Measurements from ENCODE around the gene IL1RAPL2.

IL1RAPL2 gene

GRCh38 chrX:105610411-105610810 is 1044.4 kb downstream of the IL1RAPL2 start:
- H3K9ac ChIP-seq (ENCODE audit: low read depth, low read length), result no peak overlapping the region
- no peaks in the 10 kb centered on the region for H3K9me3 ChIP-seq (ENCODE audit: insufficient read depth, low read depth, low read length)
- H3K27me3 ChIP-seq (ENCODE audit: insufficient read depth, low read length), result no peaks in the 10 kb centered on the region
- no peak overlapping the region for H3K27ac ChIP-seq (ENCODE audit: low read depth, low read length)
- WGBS, result no CpG with 5 or more reads among the region's 2 CpGs
- H3K4me3 ChIP-seq (ENCODE audit: low read length), result no peak overlapping the region
- H3K4me1 ChIP-seq (ENCODE audit: insufficient read depth, low read length), result no peaks in the 10 kb centered on the region
- no peaks in the 10 kb centered on the region for H3K36me3 ChIP-seq (ENCODE audit: insufficient read depth, low read length)

GRCh38 chrX:105618393-105619101 is 1052.5 kb downstream of the IL1RAPL2 start:
- Histone ChIP-seq H3K9ac (ENCODE audit: low read depth, low read length) (no peak overlapping the region), H3K36me3 (ENCODE audit: insufficient read depth, low read length) (no peaks in the 10 kb centered on the region), H3K9me3 (ENCODE audit: insufficient read depth, low read depth, low read length) (no peaks in the 10 kb centered on the region), H3K4me1 (ENCODE audit: insufficient read depth, low read length) (no peaks in the 10 kb centered on the region), H3K4me3 (ENCODE audit: low read length) (no peak overlapping the region), H3K27ac (ENCODE audit: low read depth, low read length) (no peak overlapping the region), H3K27me3 (ENCODE audit: insufficient read depth, low read length) (no peaks in the 10 kb centered on the region)
- no CpG with 5 or more reads among the region's 3 CpGs for WGBS

GRCh38 chrX:105634180-105634579 is 1068.2 kb downstream of the IL1RAPL2 start:
- no peak overlapping the region for H3K4me3 ChIP-seq (ENCODE audit: low read length)
- H3K9me3 ChIP-seq (ENCODE audit: insufficient read depth, low read depth, low read length), result no peaks in the 10 kb centered on the region
- H3K9ac ChIP-seq (ENCODE audit: low read depth, low read length), result 0 out of 2 replicates have a peak overlapping the region, but pooled peaks have one; percentile 26
- no peaks in the 10 kb centered on the region for H3K27me3 ChIP-seq (ENCODE audit: insufficient read depth, low read length)
- no peaks in the 10 kb centered on the region for H3K36me3 ChIP-seq (ENCODE audit: insufficient read depth, low read length)
- H3K4me1 ChIP-seq (ENCODE audit: insufficient read depth, low read length), result peaks cover 35% of the 10 kb centered on the region
- H3K27ac ChIP-seq (ENCODE audit: low read depth, low read length), result peak overlapping the region; percentile 74

GRCh38 chrX:105635794-105636193 is 1069.8 kb downstream of the IL1RAPL2 start:
- Histone ChIP-seq H3K36me3 (ENCODE audit: insufficient read depth, low read length) (no peaks in the 10 kb centered on the region), H3K4me3 (ENCODE audit: low read length) (no peak overlapping the region), H3K4me1 (ENCODE audit: insufficient read depth, low read length) (peaks cover 35% of the 10 kb centered on the region), H3K9me3 (ENCODE audit: insufficient read depth, low read depth, low read length) (no peaks in the 10 kb centered on the region), H3K27me3 (ENCODE audit: insufficient read depth, low read length) (no peaks in the 10 kb centered on the region), H3K9ac (ENCODE audit: low read depth, low read length) (no peak overlapping the region), H3K27ac (ENCODE audit: low read depth, low read length) (no peak overlapping the region)

GRCh38 chrX:105636667-105637066 is 1070.7 kb downstream of the IL1RAPL2 start:
- no peaks in the 10 kb centered on the region for H3K27me3 ChIP-seq (ENCODE audit: insufficient read depth, low read length)
- H3K36me3 ChIP-seq (ENCODE audit: insufficient read depth, low read length), result no peaks in the 10 kb centered on the region
- H3K9ac ChIP-seq (ENCODE audit: low read depth, low read length), result no peak overlapping the region
- H3K4me1 ChIP-seq (ENCODE audit: insufficient read depth, low read length), result peaks cover 35% of the 10 kb centered on the region
- H3K9me3 ChIP-seq (ENCODE audit: insufficient read depth, low read depth, low read length), result no peaks in the 10 kb centered on the region
- no peak overlapping the region; the same call in 1 of the 2 replicates for H3K27ac ChIP-seq (ENCODE audit: low read depth, low read length)
- H3K4me3 ChIP-seq (ENCODE audit: low read length), result no peak overlapping the region
- WGBS, result 88% methylated on average over 1 of the region's 1 CpG

GRCh38 chrX:105645667-105646357 is 1079.8 kb downstream of the IL1RAPL2 start:
- 98% methylated on average over 5 of the region's 5 CpGs for WGBS

GRCh38 chrX:105646592-105647372 is 1080.8 kb downstream of the IL1RAPL2 start:
- no peak overlapping the region for H3K9ac ChIP-seq (ENCODE audit: low read depth, low read length)
- WGBS, result 97% methylated on average over 16 of the region's 17 CpGs
- H3K27ac ChIP-seq (ENCODE audit: low read depth, low read length), result no peak overlapping the region
- no peaks in the 10 kb centered on the region for H3K4me1 ChIP-seq (ENCODE audit: insufficient read depth, low read length)
- no peaks in the 10 kb centered on the region for H3K27me3 ChIP-seq (ENCODE audit: insufficient read depth, low read length)
- no peaks in the 10 kb centered on the region for H3K36me3 ChIP-seq (ENCODE audit: insufficient read depth, low read length)
- H3K4me3 ChIP-seq (ENCODE audit: low read length), result no peak overlapping the region
- H3K9me3 ChIP-seq (ENCODE audit: insufficient read depth, low read depth, low read length), result no peaks in the 10 kb centered on the region

More at GRCh38 chrX:105645667-105646357, 1079.8 kb downstream of the IL1RAPL2 start:
- Histone ChIP-seq H3K9ac (ENCODE audit: low read depth, low read length) (no peak overlapping the region), H3K27ac (ENCODE audit: low read depth, low read length) (no peak overlapping the region), H3K36me3 (ENCODE audit: insufficient read depth, low read length) (no peaks in the 10 kb centered on the region), H3K9me3 (ENCODE audit: insufficient read depth, low read depth, low read length) (no peaks in the 10 kb centered on the region), H3K4me1 (ENCODE audit: insufficient read depth, low read length) (no peaks in the 10 kb centered on the region), H3K27me3 (ENCODE audit: insufficient read depth, low read length) (no peaks in the 10 kb centered on the region), H3K4me3 (ENCODE audit: low read length) (no peak overlapping the region)

GRCh38 chrX:105647749-105648148 is 1081.8 kb downstream of the IL1RAPL2 start:
- no peaks in the 10 kb centered on the region for H3K36me3 ChIP-seq (ENCODE audit: insufficient read depth, low read length)
- H3K27ac ChIP-seq (ENCODE audit: low read depth, low read length), result no peak overlapping the region
- H3K4me1 ChIP-seq (ENCODE audit: insufficient read depth, low read length), result no peaks in the 10 kb centered on the region
- H3K4me3 ChIP-seq (ENCODE audit: low read length), result no peak overlapping the region
- no peaks in the 10 kb centered on the region for H3K9me3 ChIP-seq (ENCODE audit: insufficient read depth, low read depth, low read length)
- no peaks in the 10 kb centered on the region for H3K27me3 ChIP-seq (ENCODE audit: insufficient read depth, low read length)
- 96% methylated on average over 1 of the region's 2 CpGs for WGBS
- no peak overlapping the region for H3K9ac ChIP-seq (ENCODE audit: low read depth, low read length)

- Histone ChIP-seq H3K36me3 (ENCODE audit: insufficient read depth, low read length) (no peaks in the 10 kb centered on the region), H3K9me3 (ENCODE audit: insufficient read depth, low read depth, low read length) (no peaks in the 10 kb centered on the region), H3K4me1 (ENCODE audit: insufficient read depth, low read length) (no peaks in the 10 kb centered on the region), H3K27me3 (ENCODE audit: insufficient read depth, low read length) (no peaks in the 10 kb centered on the region), H3K27ac (ENCODE audit: low read depth, low read length) (no peak overlapping the region), H3K9ac (ENCODE audit: low read depth, low read length) (no peak overlapping the region), H3K4me3 (ENCODE audit: low read length) (no peak overlapping the region)
- WGBS, result 81% methylated on average over 1 of the region's 1 CpG
Observed at GRCh38 chrX:105648732-105649131, 1082.7 kb downstream of the IL1RAPL2 start.

GRCh38 chrX:105650577-105650976 is 1084.6 kb downstream of the IL1RAPL2 start:
- no peaks in the 10 kb centered on the region for H3K36me3 ChIP-seq (ENCODE audit: insufficient read depth, low read length)
- WGBS, result no CpG with 5 or more reads among the region's 1 CpG
- no peaks in the 10 kb centered on the region for H3K9me3 ChIP-seq (ENCODE audit: insufficient read depth, low read depth, low read length)
- H3K27ac ChIP-seq (ENCODE audit: low read depth, low read length), result no peak overlapping the region
- no peak overlapping the region for H3K9ac ChIP-seq (ENCODE audit: low read depth, low read length)
- no peaks in the 10 kb centered on the region for H3K4me1 ChIP-seq (ENCODE audit: insufficient read depth, low read length)
- H3K4me3 ChIP-seq (ENCODE audit: low read length), result no peak overlapping the region
- H3K27me3 ChIP-seq (ENCODE audit: insufficient read depth, low read length), result no peaks in the 10 kb centered on the region

- no peaks in the 10 kb centered on the region for H3K36me3 ChIP-seq (ENCODE audit: insufficient read depth, low read length)
- H3K9me3 ChIP-seq (ENCODE audit: insufficient read depth, low read depth, low read length), result no peaks in the 10 kb centered on the region
- WGBS, result 85% methylated on average over 2 of the region's 2 CpGs
- H3K27me3 ChIP-seq (ENCODE audit: insufficient read depth, low read length), result no peaks in the 10 kb centered on the region
- no peak overlapping the region for H3K9ac ChIP-seq (ENCODE audit: low read depth, low read length)
- H3K27ac ChIP-seq (ENCODE audit: low read depth, low read length), result no peak overlapping the region
- H3K4me1 ChIP-seq (ENCODE audit: insufficient read depth, low read length), result no peaks in the 10 kb centered on the region
- H3K4me3 ChIP-seq (ENCODE audit: low read length), result no peak overlapping the region
Observed at GRCh38 chrX:105650986-105651385, 1085.0 kb downstream of the IL1RAPL2 start.

All from HUES64 (cell line).